Uterus (tissue), 2 donors: ENCODE data around the gene PRAMEF11.
"Not testable (repeated sequence)": the region's sequence is repeated elsewhere in the genome, so short reads cannot be mapped to it uniquely, and the experiment has no call there.

ENCODE experiments used
- CTCF ChIP-seq, 4 experiments: fragments of 200-600 bp in 2 of 4; fragments of 450-650 bp in 2 of 4; sonication (generic) in 2 of 4; IDR thresholded peaks; one replicate each; pipeline ENCODE4 v1.5.1; 2016 to 2019; ENCODE audit warnings: antibody characterized with exemption in 4 of 4, mild to moderate bottlenecking in 2 of 4, moderate library complexity in 1 of 4
- POLR2A ChIP-seq, 2 donors: fragments of 450-650 bp; IDR thresholded peaks; one replicate each; pipeline ENCODE4 v1.6.1; 2016; ENCODE audit warnings: antibody characterized with exemption in 2 of 2, mild to moderate bottlenecking in 1 of 2, moderate library complexity in 1 of 2

- not testable (repeated sequence) for TF ChIP-seq CTCF, POLR2A (IDR thresholded peaks at IDR 0.05)
These were observed at the start of gene PRAMEF11 for GRCh38 chr1:12831310-12831709.
